K562 (cell line): ENCODE results near the gene SNRPF. TPM values are rescaled to one million over a fixed set of nuclear protein-coding genes. Genes with fewer than 3 reads are reported as not detected.

Experiments used
- DACH1 ChIP-seq: fragments of 450-650 bp; IDR thresholded peaks from 2 replicates; pipeline ENCODE4 v1.6.1; 2018; ENCODE audit not compliant: partially characterized antibody
- FOSL1 ChIP-seq: fragments of 200-800 bp; sonication (Bioruptor generic); conservative IDR thresholded peaks from 2 replicates; pipeline ENCODE4 v1.6.1; 2016; ENCODE audit warnings: missing genetic modification characterization, missing compliant biosample characterization
- L3MBTL2 ChIP-seq: fragments of 450-650 bp; IDR thresholded peaks from 2 replicates; pipeline ENCODE4 v1.6.1; 2016; ENCODE audit warnings: mild to moderate bottlenecking, moderate library complexity
- MEIS2 ChIP-seq: fragments of 450-650 bp; IDR thresholded peaks from 2 replicates; pipeline ENCODE4 v1.6.1; 2014; ENCODE audit warnings: mild to moderate bottlenecking; ENCODE audit not compliant: partially characterized antibody
- NR2C2 ChIP-seq, 2 experiments: fragments of 200-800 bp in 1 of 2; sonication (Bioruptor generic) in 1 of 2; sonication (generic) in 1 of 2; formaldehyde crosslinking in 1 of 2; IDR thresholded peaks; 2 replicates each; pipeline versions ENCODE4 v1.6.1 to v1.8.0; 2016 to 2022; ENCODE audit warnings: mild to moderate bottlenecking in 1 of 2, missing compliant biosample characterization in 1 of 2, missing genetic modification characterization in 1 of 2, missing genetic modification reagents in 1 of 2
- ZNF316 ChIP-seq: fragments of 450-650 bp; IDR thresholded peaks from 2 replicates; pipeline ENCODE4 v1.6.1; 2016
- polyA plus RNA-seq, 8 experiments: library from polyadenylated mRNA; depleted of rRNA in 4 of 8; stranded (reverse) in 5 of 8; unstranded in 3 of 8; fragments of >200 nt; fragmentation: Nextera tagmentation in 2 of 8; fragmentation: Illumina TruSeq in 1 of 8; extraction: Ambion mirVana in 2 of 8; extraction: Trizol in 1 of 8; gene quantifications; 2 replicates each; pipeline versions ENCODE4 v1.2.1 to v1.2.3, GENCODE V29; 2011 to 2014; ENCODE audit warnings: inconsistent platforms in 1 of 8, missing spikeins in 1 of 8
- total RNA-seq, 7 experiments: library from RNA; depleted of rRNA in 6 of 7; stranded (reverse); fragments of >200 nt in 6 of 7; fragmentation: Illumina TruSeq in 2 of 7; extraction: Trizol in 2 of 7; gene quantifications; 2 replicates each; pipeline versions ENCODE4 v1.2.1 to v1.2.3, GENCODE V29; 2011 to 2021; ENCODE audit warnings: low replicate concordance in 1 of 7
- TF ChIP-seq, protein P1 (sequence below): fragments of 450-650 bp; IDR thresholded peaks from 2 replicates; pipeline ENCODE4 v1.6.1; 2016; ENCODE audit warnings: antibody characterized with exemption
- TF ChIP-seq, protein P2 (sequence below), 2 experiments: fragments of 450-650 bp in 1 of 2; sonication (generic) in 1 of 2; formaldehyde crosslinking in 1 of 2; IDR thresholded peaks; 2 replicates each; pipeline versions ENCODE4 v1.7.1 to v1.9.0; 2016 to 2022; ENCODE audit warnings: inconsistent platforms in 1 of 2, mild to moderate bottlenecking in 1 of 2, missing genetic modification reagents in 1 of 2
- TF ChIP-seq, protein P3 (sequence below), 3 experiments: IDR thresholded peaks in 2 of 3; conservative IDR thresholded peaks in 1 of 3; 2 replicates each; pipeline ENCODE4 v1.5.1; 2011 to 2012; ENCODE audit warnings: low read length in 3 of 3, mild to moderate bottlenecking in 3 of 3, control low read depth in 2 of 3, improper control_type of control experiment in 1 of 3, inconsistent platforms in 1 of 3, low read depth in 1 of 3, mixed read lengths in 1 of 3, moderate library complexity in 1 of 3; ENCODE audit not compliant: insufficient read depth in 2 of 3

SNRPF gene
- total and polyA plus RNA-seq, 9 of the 15 experiments (the other 6 are each of a cell fraction or from before 2014, with no cell fraction given): 37.9 to 205 (median 93.6) TPM

DNA sequence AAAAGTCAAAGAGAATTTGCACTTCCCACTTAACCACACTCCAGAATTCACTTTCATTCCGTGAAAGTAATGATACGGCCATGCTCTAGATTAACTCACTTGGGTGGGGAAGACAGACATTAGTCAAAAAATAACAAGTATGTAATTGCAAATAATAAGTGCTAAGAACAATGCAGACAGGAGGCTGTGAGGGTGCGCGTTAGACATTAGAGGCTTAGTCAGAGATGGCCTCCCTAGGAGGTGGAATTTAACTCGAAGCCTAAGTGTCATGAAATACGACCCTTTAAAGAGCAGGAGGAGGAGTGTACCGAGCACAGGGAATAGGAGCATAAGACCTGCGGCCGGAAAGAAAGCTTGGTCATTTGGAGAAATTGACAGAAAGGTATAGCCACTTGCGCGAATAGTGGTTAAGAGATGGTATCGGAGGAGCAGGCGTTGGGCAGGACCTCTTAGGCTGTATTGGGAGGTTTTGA is 628 bp downstream of the SNRPF start (continued):
- TF ChIP-seq, protein P1, sequence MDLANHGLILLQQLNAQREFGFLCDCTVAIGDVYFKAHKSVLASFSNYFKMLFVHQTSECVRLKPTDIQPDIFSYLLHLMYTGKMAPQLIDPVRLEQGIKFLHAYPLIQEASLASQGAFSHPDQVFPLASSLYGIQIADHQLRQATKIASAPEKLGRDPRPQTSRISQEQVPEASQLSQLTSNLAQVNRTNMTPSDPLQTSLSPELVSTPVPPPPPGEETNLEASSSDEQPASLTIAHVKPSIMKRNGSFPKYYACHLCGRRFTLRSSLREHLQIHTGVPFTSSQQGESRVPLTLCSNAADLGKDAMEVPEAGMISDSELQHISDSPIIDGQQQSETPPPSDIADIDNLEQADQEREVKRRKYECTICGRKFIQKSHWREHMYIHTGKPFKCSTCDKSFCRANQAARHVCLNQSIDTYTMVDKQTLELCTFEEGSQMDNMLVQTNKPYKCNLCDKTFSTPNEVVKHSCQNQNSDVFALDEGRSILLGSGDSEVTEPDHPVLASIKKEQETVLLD: 0 out of 2 replicates have a peak, but pooled peaks have one; percentile 37
- TF ChIP-seq MEIS2: peak; percentile 27
- TF ChIP-seq ZNF316: peak; percentile 29; the same call in 1 of the 2 replicates
- no peak for TF ChIP-seq DACH1
- TF ChIP-seq, protein P2, sequence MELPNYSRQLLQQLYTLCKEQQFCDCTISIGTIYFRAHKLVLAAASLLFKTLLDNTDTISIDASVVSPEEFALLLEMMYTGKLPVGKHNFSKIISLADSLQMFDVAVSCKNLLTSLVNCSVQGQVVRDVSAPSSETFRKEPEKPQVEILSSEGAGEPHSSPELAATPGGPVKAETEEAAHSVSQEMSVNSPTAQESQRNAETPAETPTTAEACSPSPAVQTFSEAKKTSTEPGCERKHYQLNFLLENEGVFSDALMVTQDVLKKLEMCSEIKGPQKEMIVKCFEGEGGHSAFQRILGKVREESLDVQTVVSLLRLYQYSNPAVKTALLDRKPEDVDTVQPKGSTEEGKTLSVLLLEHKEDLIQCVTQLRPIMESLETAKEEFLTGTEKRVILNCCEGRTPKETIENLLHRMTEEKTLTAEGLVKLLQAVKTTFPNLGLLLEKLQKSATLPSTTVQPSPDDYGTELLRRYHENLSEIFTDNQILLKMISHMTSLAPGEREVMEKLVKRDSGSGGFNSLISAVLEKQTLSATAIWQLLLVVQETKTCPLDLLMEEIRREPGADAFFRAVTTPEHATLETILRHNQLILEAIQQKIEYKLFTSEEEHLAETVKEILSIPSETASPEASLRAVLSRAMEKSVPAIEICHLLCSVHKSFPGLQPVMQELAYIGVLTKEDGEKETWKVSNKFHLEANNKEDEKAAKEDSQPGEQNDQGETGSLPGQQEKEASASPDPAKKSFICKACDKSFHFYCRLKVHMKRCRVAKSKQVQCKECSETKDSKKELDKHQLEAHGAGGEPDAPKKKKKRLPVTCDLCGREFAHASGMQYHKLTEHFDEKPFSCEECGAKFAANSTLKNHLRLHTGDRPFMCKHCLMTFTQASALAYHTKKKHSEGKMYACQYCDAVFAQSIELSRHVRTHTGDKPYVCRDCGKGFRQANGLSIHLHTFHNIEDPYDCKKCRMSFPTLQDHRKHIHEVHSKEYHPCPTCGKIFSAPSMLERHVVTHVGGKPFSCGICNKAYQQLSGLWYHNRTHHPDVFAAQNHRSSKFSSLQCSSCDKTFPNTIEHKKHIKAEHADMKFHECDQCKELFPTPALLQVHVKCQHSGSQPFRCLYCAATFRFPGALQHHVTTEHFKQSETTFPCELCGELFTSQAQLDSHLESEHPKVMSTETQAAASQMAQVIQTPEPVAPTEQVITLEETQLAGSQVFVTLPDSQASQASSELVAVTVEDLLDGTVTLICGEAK (IDR thresholded peaks at IDR 0.05): 0 out of 2 replicates have a peak, but pooled peaks have one; percentile 13
- TF ChIP-seq, protein P2 (CRISPR knock-in tag; IDR thresholded peaks at IDR 0.05): no peak
- TF ChIP-seq, protein P3, sequence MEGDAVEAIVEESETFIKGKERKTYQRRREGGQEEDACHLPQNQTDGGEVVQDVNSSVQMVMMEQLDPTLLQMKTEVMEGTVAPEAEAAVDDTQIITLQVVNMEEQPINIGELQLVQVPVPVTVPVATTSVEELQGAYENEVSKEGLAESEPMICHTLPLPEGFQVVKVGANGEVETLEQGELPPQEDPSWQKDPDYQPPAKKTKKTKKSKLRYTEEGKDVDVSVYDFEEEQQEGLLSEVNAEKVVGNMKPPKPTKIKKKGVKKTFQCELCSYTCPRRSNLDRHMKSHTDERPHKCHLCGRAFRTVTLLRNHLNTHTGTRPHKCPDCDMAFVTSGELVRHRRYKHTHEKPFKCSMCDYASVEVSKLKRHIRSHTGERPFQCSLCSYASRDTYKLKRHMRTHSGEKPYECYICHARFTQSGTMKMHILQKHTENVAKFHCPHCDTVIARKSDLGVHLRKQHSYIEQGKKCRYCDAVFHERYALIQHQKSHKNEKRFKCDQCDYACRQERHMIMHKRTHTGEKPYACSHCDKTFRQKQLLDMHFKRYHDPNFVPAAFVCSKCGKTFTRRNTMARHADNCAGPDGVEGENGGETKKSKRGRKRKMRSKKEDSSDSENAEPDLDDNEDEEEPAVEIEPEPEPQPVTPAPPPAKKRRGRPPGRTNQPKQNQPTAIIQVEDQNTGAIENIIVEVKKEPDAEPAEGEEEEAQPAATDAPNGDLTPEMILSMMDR (IDR thresholded peaks at IDR 0.05 in 2 of 3, conservative IDR thresholded peaks at IDR 0.05 in 1 of 3; ENCODE audit: insufficient read depth in 2 of 3, low read depth in 1 of 3, low read length in 3 of 3): 0 out of 6 replicates have a peak, but pooled peaks of 1 of the 3 experiments have one; percentile 5
- no peak for TF ChIP-seq NR2C2 (CRISPR knock-in tag; IDR thresholded peaks at IDR 0.05)
- TF ChIP-seq NR2C2 (tag; IDR thresholded peaks at IDR 0.05): peak; percentile 59; the same call in 1 of the 2 replicates
- peak; percentile 41; the same call in 1 of the 2 replicates for TF ChIP-seq FOSL1 (tag)
- 0 out of 2 replicates have a peak, but pooled peaks have one; percentile 2 for TF ChIP-seq L3MBTL2
